ENCODE data around the gene COG1. TPM values are rescaled to one million over a fixed set of nuclear protein-coding genes. Genes with fewer than 3 reads are reported as not detected.

Gene COG1
- total RNA-seq, 2 experiments from 2014 or later, result 83.0 to 86.2 TPM

DNA sequence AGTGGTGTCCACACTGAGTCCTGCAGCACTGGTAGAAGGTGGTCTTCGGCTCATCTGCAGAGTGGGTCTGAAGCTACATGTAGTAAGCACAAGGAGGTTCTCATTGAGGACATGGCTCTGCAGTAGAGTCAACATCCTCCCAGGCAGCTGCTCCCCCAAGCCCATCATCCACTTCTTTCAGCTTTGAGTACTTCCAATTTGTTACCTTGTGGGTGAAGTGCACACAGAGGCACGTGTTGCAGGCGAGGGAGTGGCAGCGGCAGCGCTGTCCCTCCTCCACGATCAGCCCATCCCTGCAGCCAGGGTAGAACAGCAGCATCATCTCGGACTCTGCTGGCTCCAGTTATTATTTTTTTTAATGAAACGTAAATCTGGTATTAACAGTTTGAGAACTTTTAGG is 29.8 kb upstream of the COG1 start:
- H3K36me3 ChIP-seq (ENCODE audit: insufficient read depth, low read length), result no peaks in the 10 kb centered on the region
- H3K27me3 ChIP-seq (ENCODE audit: control insufficient read depth in 1 of 2, insufficient read depth in 2 of 2, low read length in 2 of 2), result peaks cover 46 to 62% of the 10 kb centered on the region in 2 experiments
- no peak overlapping the region for H3K4me3 ChIP-seq (ENCODE audit: low read length)

DNA sequence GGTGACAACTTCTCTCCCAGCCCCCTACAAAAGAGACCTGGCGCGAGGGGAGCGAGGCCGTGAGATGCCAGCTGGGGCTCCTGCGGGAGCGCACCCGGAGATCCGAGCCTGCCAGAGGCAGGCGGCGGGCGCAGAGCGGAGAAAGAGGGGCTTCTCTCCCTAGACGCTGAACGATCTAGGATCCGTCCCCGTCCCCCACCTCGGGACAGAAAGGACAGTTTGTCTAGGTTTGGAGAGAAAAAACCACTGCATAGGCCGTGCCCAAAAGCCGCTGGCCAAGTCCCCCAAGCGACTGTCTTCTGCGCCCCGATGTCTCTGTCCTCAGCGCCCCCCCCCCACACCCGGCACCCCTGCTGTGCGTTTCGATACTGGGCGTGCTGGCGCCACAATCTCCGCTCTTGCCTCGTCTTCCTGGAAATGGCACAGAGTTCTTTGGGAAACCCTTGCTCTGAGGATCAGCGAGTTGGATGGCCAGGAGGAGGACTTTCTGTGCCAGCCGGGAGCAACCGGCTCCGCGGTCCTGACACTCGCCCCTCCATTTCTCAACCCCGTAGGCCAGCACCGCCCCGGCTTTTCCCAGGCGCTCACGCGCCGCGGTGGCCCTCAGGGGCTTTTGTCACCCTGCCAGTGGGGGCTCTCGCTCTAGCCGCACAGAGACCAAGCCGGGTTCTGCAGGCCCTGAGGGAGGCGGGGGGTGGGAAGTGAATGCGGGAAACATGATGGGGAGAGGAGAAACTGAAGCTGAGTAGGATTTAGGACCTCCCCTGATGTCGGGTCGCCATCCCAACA is 27.0 kb upstream of the COG1 start:
- POLR2A ChIA-PET, result no interaction called here
- Mint-ChIP-seq H3K4me3 (peak overlapping the region; percentile 34), H3K36me3 (ENCODE audit: low read depth) (no peaks in the 10 kb centered on the region), H3K27me3 (peaks cover 75% of the 10 kb centered on the region), H3K27ac (no peak overlapping the region), H3K4me1 (ENCODE audit: low read depth) (peaks cover 27% of the 10 kb centered on the region), H3K9me3 (no peaks in the 10 kb centered on the region)
- CTCF ChIA-PET, result interaction anchor here (1.8 kb wide), 1 partner anchor 9 kb away, joined by 5 read pairs; no protein-coding TSS in a partner anchor
- DNase-seq, result no peak
- no peak for TF ChIP-seq CTCF (IDR thresholded peaks at IDR 0.05)
- Histone ChIP-seq H3K27me3 (ENCODE audit: control insufficient read depth in 1 of 2, insufficient read depth in 2 of 2, low read length in 2 of 2) (peaks cover 44 to 64% of the 10 kb centered on the region in 2 experiments), H3K27ac (ENCODE audit: low read depth in 1 of 2, low read length in 2 of 2) (no peak overlapping the region), H3K9me3 (ENCODE audit: control insufficient read depth in 1 of 2, insufficient read depth in 1 of 2, low read length in 2 of 2) (peaks cover 0 to 6% of the 10 kb centered on the region in 2 experiments), H3K4me3 (ENCODE audit: low read length) (peak overlapping the region; percentile 19), H3K4me1 (ENCODE audit: insufficient read depth, low read length) (peaks cover 28% of the 10 kb centered on the region), H3K36me3 (ENCODE audit: insufficient read depth, low read length) (no peaks in the 10 kb centered on the region)
- ATAC-seq (ENCODE audit: poor library complexity), result no peak
- intact Hi-C loops (cut with DNase I, micrococcal nuclease), result no loop called here

More for the DNA sequence above, 29.8 kb upstream of the COG1 start:
- Histone ChIP-seq H3K4me1 (ENCODE audit: insufficient read depth, low read length) (peaks cover 28% of the 10 kb centered on the region), H3K9me3 (ENCODE audit: control insufficient read depth in 1 of 2, insufficient read depth in 1 of 2, low read length in 2 of 2) (peaks cover 0 to 6% of the 10 kb centered on the region in 2 experiments), H3K27ac (ENCODE audit: low read depth in 1 of 2, low read length in 2 of 2) (no peak overlapping the region)
- ATAC-seq (ENCODE audit: poor library complexity) (no peak), DNase-seq (no peak)
- Mint-ChIP-seq H3K4me1 (ENCODE audit: low read depth) (peaks cover 31% of the 10 kb centered on the region), H3K27ac (no peak overlapping the region), H3K27me3 (peaks cover 75% of the 10 kb centered on the region), H3K4me3 (no peak overlapping the region), H3K9me3 (no peaks in the 10 kb centered on the region), H3K36me3 (ENCODE audit: low read depth) (no peaks in the 10 kb centered on the region)
- no peak for TF ChIP-seq CTCF (IDR thresholded peaks at IDR 0.05)
- CTCF ChIA-PET, result no interaction called here
- POLR2A ChIA-PET, result no interaction called here
- intact Hi-C loops (cut with DNase I, micrococcal nuclease), result no loop called here

DNA sequence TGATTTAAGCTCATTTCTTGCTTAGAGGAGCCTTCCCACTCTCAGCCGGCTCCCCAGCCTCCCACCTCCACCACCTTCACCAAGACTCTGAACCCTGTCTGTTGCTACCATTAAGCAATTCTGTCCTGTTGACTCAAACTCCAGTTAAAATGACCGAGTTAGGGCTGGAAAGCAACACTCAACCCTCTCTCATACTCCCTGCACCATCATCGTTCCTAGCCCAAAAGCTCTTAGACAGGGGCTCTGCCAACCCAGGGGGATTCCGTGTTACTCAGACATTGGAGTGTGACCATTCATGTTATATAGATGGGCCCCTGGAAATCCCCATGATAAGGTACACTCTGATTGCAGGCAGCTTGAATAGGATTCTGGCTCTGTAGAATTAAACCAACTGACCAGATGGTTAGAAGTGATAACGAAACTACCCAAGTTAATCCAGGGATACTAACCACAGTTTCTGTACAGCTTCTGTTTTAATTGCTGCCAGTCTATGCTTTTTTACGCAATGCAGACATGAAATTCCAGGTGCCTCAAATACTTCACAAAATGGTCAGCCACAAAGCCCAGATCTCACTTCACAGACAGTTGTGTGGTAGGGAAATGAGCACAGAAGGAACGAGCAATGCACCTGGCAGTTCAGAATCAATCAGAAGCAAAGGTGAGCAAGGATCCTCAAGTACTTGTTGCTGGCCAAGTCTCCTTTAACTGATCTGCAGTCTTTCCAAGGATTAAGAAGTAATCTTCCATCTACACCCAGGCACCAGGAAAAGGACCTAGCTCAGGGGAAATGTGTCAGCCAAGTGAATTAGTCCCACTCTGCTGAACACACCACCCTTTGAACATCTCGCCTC is 25.9 kb upstream of the COG1 start:
- Histone ChIP-seq H3K36me3 (ENCODE audit: insufficient read depth, low read length) (no peaks in the 10 kb centered on the region), H3K27ac (ENCODE audit: low read depth in 1 of 2, low read length in 2 of 2) (no peak overlapping the region), H3K4me1 (ENCODE audit: insufficient read depth, low read length) (peaks cover 34% of the 10 kb centered on the region), H3K4me3 (ENCODE audit: low read length) (no peak overlapping the region), H3K9me3 (ENCODE audit: control insufficient read depth in 1 of 2, insufficient read depth in 1 of 2, low read length in 2 of 2) (peaks cover 0 to 6% of the 10 kb centered on the region in 2 experiments), H3K27me3 (ENCODE audit: control insufficient read depth in 1 of 2, insufficient read depth in 2 of 2, low read length in 2 of 2) (peaks cover 44 to 55% of the 10 kb centered on the region in 2 experiments)
- peaks cover 67% of the 10 kb centered on the region for H3K27me3 Mint-ChIP-seq
- no peaks in the 10 kb centered on the region for H3K9me3 Mint-ChIP-seq
- no peak for TF ChIP-seq CTCF (IDR thresholded peaks at IDR 0.05)
- no peak overlapping the region for H3K27ac Mint-ChIP-seq
- ChIA-PET POLR2A (no interaction called here), CTCF (no interaction called here)
- H3K4me1 Mint-ChIP-seq (ENCODE audit: low read depth), result peaks cover 30% of the 10 kb centered on the region
- intact Hi-C loops (cut with DNase I, micrococcal nuclease), result no loop called here
- DNase-seq (peak in 2 of 14 experiments; percentile 37 to 51), ATAC-seq (ENCODE audit: poor library complexity) (no peak)
- H3K36me3 Mint-ChIP-seq (ENCODE audit: low read depth), result no peaks in the 10 kb centered on the region
- H3K4me3 Mint-ChIP-seq, result peak overlapping the region; percentile 73
